Kidney (tissue), 14 donors: Measurements from ENCODE around the gene MAPT. TPM values are rescaled to one million over a fixed set of nuclear protein-coding genes. Genes with fewer than 3 reads are reported as not detected.

Experiments
- DNase-seq, 5 donors: peaks; one replicate each; pipeline ENCODE4 v3.0.0-alpha.2; 2013 to 2020
- FAIRE-seq: peaks from 2 replicates; lab custom pipeline; 2012; peaks lifted over from hg19 to GRCh38; lab: Jason Lieb, UNC
- H3K27ac ChIP-seq, 2 donors: one replicate each; pipeline ENCODE4 v1.7.0; 2013; ENCODE audit warnings: low read depth in 2 of 2, low read length in 2 of 2, inconsistent platforms in 1 of 2
- H3K27me3 ChIP-seq: one replicate; pipeline ENCODE4 v1.7.1; 2013; ENCODE audit warnings: low read length, inconsistent platforms; ENCODE audit not compliant: control insufficient read depth, insufficient read depth
- H3K36me3 ChIP-seq, 3 donors: one replicate each; pipeline versions ENCODE4 v1.7.0 to v1.7.1; 2013; ENCODE audit warnings: low read length in 3 of 3, control low read depth in 1 of 3, inconsistent platforms in 1 of 3; ENCODE audit not compliant: insufficient read depth in 3 of 3, control insufficient read depth in 2 of 3
- H3K4me1 ChIP-seq, 3 donors: one replicate each; pipeline versions ENCODE4 v1.7.0 to v1.7.1; 2013; ENCODE audit warnings: low read length in 3 of 3, inconsistent platforms in 1 of 3, low read depth in 1 of 3; ENCODE audit not compliant: control insufficient read depth in 2 of 3, insufficient read depth in 2 of 3
- H3K4me3 ChIP-seq, 3 donors: one replicate each; pipeline versions ENCODE4 v1.7.0 to v1.8.1; 2013; ENCODE audit warnings: low read length in 3 of 3, control low read depth in 1 of 3, inconsistent platforms in 1 of 3
- H3K9ac ChIP-seq, 3 donors: one replicate each; pipeline versions ENCODE4 v1.7.0 to v1.7.1; 2013; ENCODE audit warnings: low read length in 3 of 3, control low read depth in 1 of 3, inconsistent platforms in 1 of 3
- H3K9me3 ChIP-seq, 3 donors: one replicate each; pipeline versions ENCODE4 v1.7.0 to v1.7.1; 2013; ENCODE audit warnings: low read length in 3 of 3, control low read depth in 1 of 3, inconsistent platforms in 1 of 3; ENCODE audit not compliant: control insufficient read depth in 2 of 3, insufficient read depth in 1 of 3
- intact Hi-C: fragments of 100-400 bp; cut with DNase I; formaldehyde crosslinking; loops from one replicate; pipeline ENCODE4 v1.11.1; 2022
- polyA plus RNA-seq: library from polyadenylated mRNA; stranded (reverse); fragments of 350-450 nt; fragmentation: Illumina TruSeq; extraction: RNeasy Lipid Tissue Mini Kit (QIAGEN cat#74804); gene quantifications from one replicate; pipeline ENCODE4 v1.2.3, GENCODE V29; 2014; ENCODE audit warnings: low read depth, low replicate concordance; ENCODE audit not compliant: insufficient read depth
- total RNA-seq: library from RNA; stranded (reverse); fragmentation: NEBNext Ultra II Directional; extraction: Animal tissue kit (Norgen Biotek cat#: 25700); gene quantifications from one replicate; pipeline ENCODE4 v1.2.1, GENCODE V29; 2021
- TF ChIP-seq, protein P1 (sequence below): IDR thresholded peaks from 3 replicates; pipeline ENCODE4 v1.5.1; 2012; ENCODE audit warnings: mild to moderate bottlenecking, moderate library complexity, borderline replicate concordance; ENCODE audit not compliant: insufficient read depth; ENCODE audit errors: extremely low read depth
- donor health status: control.
- donor health status: control.
- donor health status: control.
- donor health status: control.
- donor health status: control.
- donor health status: DM: yes; HTN: yes; CAD: no.
- donor health status: Normal renal cell carcinoma (clear cell type).

MAPT gene
- total and polyA plus RNA-seq, 2 donors from 2014 or later = 2.9 to 15.4 TPM

DNA sequence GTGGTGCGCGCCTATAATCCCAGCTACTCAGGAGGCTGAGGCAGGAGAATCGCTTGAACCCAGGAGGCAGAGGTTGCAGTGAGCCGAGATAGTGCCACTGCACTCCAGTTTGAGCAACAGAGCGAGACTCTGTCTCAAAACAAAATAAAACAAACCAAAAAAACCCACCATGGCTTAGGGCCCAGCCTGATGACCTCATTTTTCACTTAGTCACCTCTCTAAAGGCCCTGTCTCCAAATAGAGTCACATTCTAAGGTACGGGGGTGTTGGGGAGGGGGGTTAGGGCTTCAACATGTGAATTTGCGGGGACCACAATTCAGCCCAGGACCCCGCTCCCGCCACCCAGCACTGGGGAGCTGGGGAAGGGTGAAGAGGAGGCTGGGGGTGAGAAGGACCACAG lies 103.3 kb downstream of the MAPT start:
- DNase-seq = no peak
- H3K27ac ChIP-seq = no peak overlapping the region
- no peaks in the 10 kb centered on the region for H3K27me3 ChIP-seq
- no peaks in the 10 kb centered on the region for H3K4me1 ChIP-seq
- no peak overlapping the region for H3K9ac ChIP-seq
- H3K4me3 ChIP-seq = no peak overlapping the region
- intact Hi-C loops = no loop called here
- TF ChIP-seq, protein P1, sequence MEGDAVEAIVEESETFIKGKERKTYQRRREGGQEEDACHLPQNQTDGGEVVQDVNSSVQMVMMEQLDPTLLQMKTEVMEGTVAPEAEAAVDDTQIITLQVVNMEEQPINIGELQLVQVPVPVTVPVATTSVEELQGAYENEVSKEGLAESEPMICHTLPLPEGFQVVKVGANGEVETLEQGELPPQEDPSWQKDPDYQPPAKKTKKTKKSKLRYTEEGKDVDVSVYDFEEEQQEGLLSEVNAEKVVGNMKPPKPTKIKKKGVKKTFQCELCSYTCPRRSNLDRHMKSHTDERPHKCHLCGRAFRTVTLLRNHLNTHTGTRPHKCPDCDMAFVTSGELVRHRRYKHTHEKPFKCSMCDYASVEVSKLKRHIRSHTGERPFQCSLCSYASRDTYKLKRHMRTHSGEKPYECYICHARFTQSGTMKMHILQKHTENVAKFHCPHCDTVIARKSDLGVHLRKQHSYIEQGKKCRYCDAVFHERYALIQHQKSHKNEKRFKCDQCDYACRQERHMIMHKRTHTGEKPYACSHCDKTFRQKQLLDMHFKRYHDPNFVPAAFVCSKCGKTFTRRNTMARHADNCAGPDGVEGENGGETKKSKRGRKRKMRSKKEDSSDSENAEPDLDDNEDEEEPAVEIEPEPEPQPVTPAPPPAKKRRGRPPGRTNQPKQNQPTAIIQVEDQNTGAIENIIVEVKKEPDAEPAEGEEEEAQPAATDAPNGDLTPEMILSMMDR = no peak
- peaks cover 0 to 5% (median 0%) of the 10 kb centered on the region in 3 donors for H3K36me3 ChIP-seq
- FAIRE-seq = no peak
- no peaks in the 10 kb centered on the region for H3K9me3 ChIP-seq

DNA sequence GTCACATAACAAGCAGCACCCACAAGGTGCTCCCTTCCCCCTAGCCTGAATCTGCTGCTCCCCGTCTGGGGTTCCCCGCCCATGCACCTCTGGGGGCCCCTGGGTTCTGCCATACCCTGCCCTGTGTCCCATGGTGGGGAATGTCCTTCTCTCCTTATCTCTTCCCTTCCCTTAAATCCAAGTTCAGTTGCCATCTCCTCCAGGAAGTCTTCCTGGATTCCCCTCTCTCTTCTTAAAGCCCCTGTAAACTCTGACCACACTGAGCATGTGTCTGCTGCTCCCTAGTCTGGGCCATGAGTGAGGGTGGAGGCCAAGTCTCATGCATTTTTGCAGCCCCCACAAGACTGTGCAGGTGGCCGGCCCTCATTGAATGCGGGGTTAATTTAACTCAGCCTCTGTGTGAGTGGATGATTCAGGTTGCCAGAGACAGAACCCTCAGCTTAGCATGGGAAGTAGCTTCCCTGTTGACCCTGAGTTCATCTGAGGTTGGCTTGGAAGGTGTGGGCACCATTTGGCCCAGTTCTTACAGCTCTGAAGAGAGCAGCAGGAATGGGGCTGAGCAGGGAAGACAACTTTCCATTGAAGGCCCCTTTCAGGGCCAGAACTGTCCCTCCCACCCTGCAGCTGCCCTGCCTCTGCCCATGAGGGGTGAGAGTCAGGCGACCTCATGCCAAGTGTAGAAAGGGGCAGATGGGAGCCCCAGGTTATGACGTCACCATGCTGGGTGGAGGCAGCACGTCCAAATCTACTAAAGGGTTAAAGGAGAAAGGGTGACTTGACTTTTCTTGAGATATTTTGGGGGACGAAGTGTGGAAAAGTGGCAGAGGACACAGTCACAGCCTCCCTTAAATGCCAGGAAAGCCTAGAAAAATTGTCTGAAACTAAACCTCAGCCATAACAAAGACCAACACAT lies 104.9 kb downstream of the MAPT start, which contains the start of gene STH:
Gene STH (plus strand): TSS at position 264 of the 913 bp plus-strand sequence. CDS start 30 bp downstream, at position 294.
- no peak for DNase-seq
- intact Hi-C loops = no loop called here

DNA sequence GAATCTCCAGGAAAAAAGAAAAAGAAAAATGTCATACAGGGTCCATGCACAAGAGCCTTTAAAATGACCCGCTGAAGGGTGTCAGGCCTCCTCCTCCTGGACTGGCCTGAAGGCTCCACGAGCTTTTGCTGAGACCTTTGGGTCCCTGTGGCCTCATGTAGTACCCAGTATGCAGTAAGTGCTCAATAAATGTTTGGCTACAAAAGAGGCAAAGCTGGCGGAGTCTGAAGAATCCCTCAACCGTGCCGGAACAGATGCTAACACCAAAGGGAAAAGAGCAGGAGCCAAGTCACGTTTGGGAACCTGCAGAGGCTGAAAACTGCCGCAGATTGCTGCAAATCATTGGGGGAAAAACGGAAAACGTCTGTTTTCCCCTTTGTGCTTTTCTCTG lies 105.5 kb downstream of the MAPT start:
- TF ChIP-seq, protein P1 = no peak
- DNase-seq (no peak), FAIRE-seq (no peak)

More for the DNA sequence above, 104.9 kb downstream of the MAPT start, which contains the start of gene STH:
- no peak within 1 kb of the TSS for H3K4me3 ChIP-seq
- no peaks in the 10 kb centered on the region for H3K27me3 ChIP-seq
- H3K9ac ChIP-seq = no peak within 1 kb of the TSS
- peaks cover 0 to 3% (median 0%) of the 10 kb centered on the region in 3 donors for H3K4me1 ChIP-seq
- peaks cover 0 to 2% (median 0%) of the 10 kb centered on the region in 3 donors for H3K36me3 ChIP-seq
- FAIRE-seq = no peak
- TF ChIP-seq, protein P1 = no peak
- H3K9me3 ChIP-seq = no peaks in the 10 kb centered on the region
- H3K27ac ChIP-seq = no peak within 1 kb of the TSS

More for the DNA sequence above, 105.5 kb downstream of the MAPT start:
- Histone ChIP-seq H3K27ac (no peak overlapping the region), H3K9ac (no peak overlapping the region), H3K9me3 (no peaks in the 10 kb centered on the region), H3K27me3 (no peaks in the 10 kb centered on the region), H3K4me1 (peaks cover 0 to 3% (median 0%) of the 10 kb centered on the region in 3 donors), H3K36me3 (peaks cover 0 to 2% (median 0%) of the 10 kb centered on the region in 3 donors), H3K4me3 (no peak overlapping the region)
- intact Hi-C loops = loop anchor here (10.0 kb wide), 1 partner anchor 205 kb away; no protein-coding TSS in a partner anchor
